ENCODE measurements around the gene GPHN.

GPHN gene

GRCh38 chr14:67188326-67188725, 680.4 kb downstream of the GPHN start:
- H3F3A ChIP-seq (ENCODE audit: insufficient read depth, low read length), result no peaks in the 10 kb centered on the region
- H3K4me2 ChIP-seq (ENCODE audit: low read length), result no peak overlapping the region
- H3K9me3 ChIP-seq (ENCODE audit: low read length), result no peaks in the 10 kb centered on the region
- H3K27ac ChIP-seq (ENCODE audit: low read depth, low read length, poor library complexity, severe bottlenecking), result no peak overlapping the region
- H3K27me3 ChIP-seq (ENCODE audit: insufficient read depth, low read length), result no peaks in the 10 kb centered on the region
- no peaks in the 10 kb centered on the region for H4K20me1 ChIP-seq (ENCODE audit: insufficient read depth, low read length)
- no peak overlapping the region for H2AFZ ChIP-seq (ENCODE audit: low read length)
- no peaks in the 10 kb centered on the region for H3K36me3 ChIP-seq (ENCODE audit: insufficient read depth, low read length)
- H3K9ac ChIP-seq (ENCODE audit: low read length), result no peak overlapping the region
- H3K4me3 ChIP-seq (ENCODE audit: low read depth, low read length, poor library complexity, severe bottlenecking), result no peak overlapping the region
- TF ChIP-seq EZH2 (IDR thresholded peaks at IDR 0.05; ENCODE audit: borderline replicate concordance, low read length), result no peak
- TF ChIP-seq, protein P1, sequence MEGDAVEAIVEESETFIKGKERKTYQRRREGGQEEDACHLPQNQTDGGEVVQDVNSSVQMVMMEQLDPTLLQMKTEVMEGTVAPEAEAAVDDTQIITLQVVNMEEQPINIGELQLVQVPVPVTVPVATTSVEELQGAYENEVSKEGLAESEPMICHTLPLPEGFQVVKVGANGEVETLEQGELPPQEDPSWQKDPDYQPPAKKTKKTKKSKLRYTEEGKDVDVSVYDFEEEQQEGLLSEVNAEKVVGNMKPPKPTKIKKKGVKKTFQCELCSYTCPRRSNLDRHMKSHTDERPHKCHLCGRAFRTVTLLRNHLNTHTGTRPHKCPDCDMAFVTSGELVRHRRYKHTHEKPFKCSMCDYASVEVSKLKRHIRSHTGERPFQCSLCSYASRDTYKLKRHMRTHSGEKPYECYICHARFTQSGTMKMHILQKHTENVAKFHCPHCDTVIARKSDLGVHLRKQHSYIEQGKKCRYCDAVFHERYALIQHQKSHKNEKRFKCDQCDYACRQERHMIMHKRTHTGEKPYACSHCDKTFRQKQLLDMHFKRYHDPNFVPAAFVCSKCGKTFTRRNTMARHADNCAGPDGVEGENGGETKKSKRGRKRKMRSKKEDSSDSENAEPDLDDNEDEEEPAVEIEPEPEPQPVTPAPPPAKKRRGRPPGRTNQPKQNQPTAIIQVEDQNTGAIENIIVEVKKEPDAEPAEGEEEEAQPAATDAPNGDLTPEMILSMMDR (IDR thresholded peaks at IDR 0.05; ENCODE audit: low read length), result no peak
- no peaks in the 10 kb centered on the region for H3K79me2 ChIP-seq (ENCODE audit: insufficient read depth, low read length)
- no peaks in the 10 kb centered on the region for H3K4me1 ChIP-seq (ENCODE audit: insufficient read depth, low read length, severe bottlenecking)
- H3K9me2 ChIP-seq (ENCODE audit: low read depth, low read length), result no peaks in the 10 kb centered on the region

DNA sequence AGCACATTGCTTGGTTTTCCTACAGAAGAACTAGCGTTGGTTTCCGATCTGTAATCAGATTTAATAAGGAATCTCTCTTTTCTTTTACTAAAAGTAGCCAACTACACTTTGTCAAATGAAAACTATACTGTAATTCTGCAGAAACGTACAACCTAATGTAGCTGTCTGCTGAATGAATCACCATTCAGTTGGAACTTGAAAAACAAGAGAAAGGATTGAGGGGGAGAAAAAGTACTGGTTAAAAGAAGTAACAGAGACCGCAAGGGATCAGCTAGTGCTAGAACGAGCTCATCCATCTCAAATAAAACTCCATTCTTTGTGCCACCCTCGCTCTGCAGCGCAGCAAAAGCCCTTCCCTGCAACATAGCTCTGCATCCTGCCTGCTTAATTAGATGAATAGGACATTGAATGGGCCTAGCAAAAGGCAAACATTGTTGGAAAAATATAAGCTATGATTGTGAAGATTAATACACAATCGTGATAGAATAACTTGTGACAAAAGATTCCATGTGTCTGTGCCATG, 683.9 kb downstream of the GPHN start:
- H3K4me2 ChIP-seq (ENCODE audit: low read length), result no peak overlapping the region
- H3K79me2 ChIP-seq (ENCODE audit: insufficient read depth, low read length), result no peaks in the 10 kb centered on the region
- no peak overlapping the region for H3K4me3 ChIP-seq (ENCODE audit: low read depth, low read length, poor library complexity, severe bottlenecking)
- H3K36me3 ChIP-seq (ENCODE audit: insufficient read depth, low read length), result no peaks in the 10 kb centered on the region
- H3K27me3 ChIP-seq (ENCODE audit: insufficient read depth, low read length), result no peaks in the 10 kb centered on the region
- no peak overlapping the region for H3K27ac ChIP-seq (ENCODE audit: low read depth, low read length, poor library complexity, severe bottlenecking)
- H3K9me2 ChIP-seq (ENCODE audit: low read depth, low read length), result no peaks in the 10 kb centered on the region
- H2AFZ ChIP-seq (ENCODE audit: low read length), result no peak overlapping the region
- H4K20me1 ChIP-seq (ENCODE audit: insufficient read depth, low read length), result no peaks in the 10 kb centered on the region
- TF ChIP-seq EZH2 (IDR thresholded peaks at IDR 0.05; ENCODE audit: borderline replicate concordance, low read length), result no peak
- TF ChIP-seq, protein P1 (IDR thresholded peaks at IDR 0.05; ENCODE audit: low read length), result no peak
- H3K9ac ChIP-seq (ENCODE audit: low read length), result no peak overlapping the region
- no peaks in the 10 kb centered on the region for H3K4me1 ChIP-seq (ENCODE audit: insufficient read depth, low read length, severe bottlenecking)
- H3K9me3 ChIP-seq (ENCODE audit: low read length), result no peaks in the 10 kb centered on the region
- H3F3A ChIP-seq (ENCODE audit: insufficient read depth, low read length), result no peaks in the 10 kb centered on the region

- no peaks in the 10 kb centered on the region for H3K9me2 ChIP-seq (ENCODE audit: low read depth, low read length)
- no peaks in the 10 kb centered on the region for H3K9me3 ChIP-seq (ENCODE audit: low read length)
- H2AFZ ChIP-seq (ENCODE audit: low read length), result no peak overlapping the region
- H3F3A ChIP-seq (ENCODE audit: insufficient read depth, low read length), result no peaks in the 10 kb centered on the region
- no peaks in the 10 kb centered on the region for H3K4me1 ChIP-seq (ENCODE audit: insufficient read depth, low read length, severe bottlenecking)
- no peak overlapping the region for H3K9ac ChIP-seq (ENCODE audit: low read length)
- H3K79me2 ChIP-seq (ENCODE audit: insufficient read depth, low read length), result no peaks in the 10 kb centered on the region
- H3K4me2 ChIP-seq (ENCODE audit: low read length), result no peak overlapping the region
- TF ChIP-seq, protein P1 (IDR thresholded peaks at IDR 0.05; ENCODE audit: low read length), result no peak
- no peak for TF ChIP-seq EZH2 (IDR thresholded peaks at IDR 0.05; ENCODE audit: borderline replicate concordance, low read length)
- H4K20me1 ChIP-seq (ENCODE audit: insufficient read depth, low read length), result no peaks in the 10 kb centered on the region
- H3K27ac ChIP-seq (ENCODE audit: low read depth, low read length, poor library complexity, severe bottlenecking), result no peak overlapping the region
- H3K27me3 ChIP-seq (ENCODE audit: insufficient read depth, low read length), result no peaks in the 10 kb centered on the region
- H3K36me3 ChIP-seq (ENCODE audit: insufficient read depth, low read length), result no peaks in the 10 kb centered on the region
- no peak overlapping the region for H3K4me3 ChIP-seq (ENCODE audit: low read depth, low read length, poor library complexity, severe bottlenecking)
Measured at GRCh38 chr14:67192366-67192765, 684.4 kb downstream of the GPHN start.
